ENCODE data around the gene CNKSR3. TPM values are rescaled to one million over a fixed set of nuclear protein-coding genes. Genes with fewer than 3 reads are reported as not detected.

CNKSR3 gene
- total RNA-seq, 2 donors from 2014 or later = 11.5 to 16.8 TPM

DNA sequence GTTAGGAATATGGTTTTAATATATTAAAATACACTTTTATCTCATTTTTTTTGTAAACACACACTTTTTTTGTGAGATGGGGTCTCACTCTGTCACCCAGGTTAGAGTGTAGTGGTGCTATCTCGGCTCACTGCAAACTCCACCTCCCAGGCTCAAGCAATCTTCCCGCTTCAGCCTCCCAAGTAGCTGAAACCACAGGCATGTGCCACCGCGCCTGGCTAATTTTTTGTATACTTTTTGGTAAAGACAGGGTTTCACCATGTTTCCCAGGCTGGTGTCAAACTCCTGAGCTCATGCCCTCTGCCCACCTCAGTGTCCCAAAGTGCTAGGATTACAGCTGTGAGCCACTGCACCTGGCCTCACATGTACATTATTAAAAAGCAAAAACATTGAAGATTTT lies 164.7 kb downstream of the CNKSR3 start:
- Histone ChIP-seq H3K27me3 (no peaks in the 10 kb centered on the region), H3K27ac (no peak overlapping the region), H3K9me3 (no peaks in the 10 kb centered on the region), H3K4me3 (no peak overlapping the region), H3K36me3 (no peaks in the 10 kb centered on the region), H3K4me1 (no peaks in the 10 kb centered on the region)
- DNase-seq (ENCODE audit: low spot score) = no peak
- TF ChIP-seq, protein P1, sequence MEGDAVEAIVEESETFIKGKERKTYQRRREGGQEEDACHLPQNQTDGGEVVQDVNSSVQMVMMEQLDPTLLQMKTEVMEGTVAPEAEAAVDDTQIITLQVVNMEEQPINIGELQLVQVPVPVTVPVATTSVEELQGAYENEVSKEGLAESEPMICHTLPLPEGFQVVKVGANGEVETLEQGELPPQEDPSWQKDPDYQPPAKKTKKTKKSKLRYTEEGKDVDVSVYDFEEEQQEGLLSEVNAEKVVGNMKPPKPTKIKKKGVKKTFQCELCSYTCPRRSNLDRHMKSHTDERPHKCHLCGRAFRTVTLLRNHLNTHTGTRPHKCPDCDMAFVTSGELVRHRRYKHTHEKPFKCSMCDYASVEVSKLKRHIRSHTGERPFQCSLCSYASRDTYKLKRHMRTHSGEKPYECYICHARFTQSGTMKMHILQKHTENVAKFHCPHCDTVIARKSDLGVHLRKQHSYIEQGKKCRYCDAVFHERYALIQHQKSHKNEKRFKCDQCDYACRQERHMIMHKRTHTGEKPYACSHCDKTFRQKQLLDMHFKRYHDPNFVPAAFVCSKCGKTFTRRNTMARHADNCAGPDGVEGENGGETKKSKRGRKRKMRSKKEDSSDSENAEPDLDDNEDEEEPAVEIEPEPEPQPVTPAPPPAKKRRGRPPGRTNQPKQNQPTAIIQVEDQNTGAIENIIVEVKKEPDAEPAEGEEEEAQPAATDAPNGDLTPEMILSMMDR (IDR thresholded peaks at IDR 0.05) = no peak

DNA sequence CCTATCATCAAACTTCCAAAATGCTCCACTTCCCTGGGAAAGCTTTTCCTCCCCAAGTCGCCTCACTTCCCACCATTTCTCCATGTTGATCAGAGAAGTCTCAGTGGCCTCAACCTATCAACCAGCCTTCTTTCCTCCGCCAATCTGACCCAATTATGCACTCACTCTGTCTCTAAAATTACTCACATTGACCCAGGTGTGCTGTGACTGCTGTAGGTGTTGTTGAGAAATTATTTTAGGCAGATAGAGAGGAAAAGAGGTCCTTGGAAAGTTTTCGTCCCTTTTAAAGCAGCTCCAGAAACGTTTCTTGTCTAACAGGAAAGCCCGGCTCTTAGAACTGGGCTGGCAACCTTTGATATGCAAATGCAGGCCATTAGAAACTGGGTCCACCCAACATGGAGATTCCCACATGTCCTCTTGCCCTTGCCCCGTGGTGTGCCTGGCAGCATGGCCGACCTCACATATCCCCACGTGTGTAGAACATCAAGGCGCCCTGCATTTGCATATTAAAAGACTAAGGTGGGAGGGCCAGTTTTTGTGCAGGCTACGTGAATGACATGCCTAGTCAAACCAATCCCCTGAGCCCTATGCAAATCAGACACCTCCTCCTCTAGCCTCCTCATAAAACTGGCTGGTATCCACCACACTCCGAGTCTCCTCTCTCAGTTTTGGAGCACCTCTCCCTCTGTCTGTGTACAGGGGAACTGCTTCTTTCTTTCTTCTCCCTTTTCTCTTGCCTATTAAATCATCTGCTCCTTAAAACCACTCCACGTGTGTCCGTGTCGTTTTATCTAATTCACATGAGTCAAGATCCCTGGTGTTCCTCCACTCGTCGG lies 166.8 kb downstream of the CNKSR3 start:
- no peaks in the 10 kb centered on the region for H3K4me1 ChIP-seq
- no peak overlapping the region for H3K4me3 ChIP-seq

GRCh38 chr6:154341871-154342270 lies 168.6 kb downstream of the CNKSR3 start:
- no peak for DNase-seq (ENCODE audit: low spot score)

More for the DNA sequence above, 166.8 kb downstream of the CNKSR3 start:
- no peak overlapping the region for H3K27ac ChIP-seq
- H3K27me3 ChIP-seq = no peaks in the 10 kb centered on the region
- H3K9me3 ChIP-seq = no peaks in the 10 kb centered on the region
- TF ChIP-seq, protein P1 (IDR thresholded peaks at IDR 0.05) = no peak
- H3K36me3 ChIP-seq = no peaks in the 10 kb centered on the region
- DNase-seq (ENCODE audit: low spot score) = no peak

GRCh38 chr6:154341336-154341735 lies 169.1 kb downstream of the CNKSR3 start:
- Histone ChIP-seq H3K9me3 (no peaks in the 10 kb centered on the region), H3K36me3 (no peaks in the 10 kb centered on the region), H3K27me3 (no peaks in the 10 kb centered on the region), H3K4me1 (no peaks in the 10 kb centered on the region), H3K27ac (no peak overlapping the region), H3K4me3 (no peak overlapping the region)
- no peak for DNase-seq (ENCODE audit: low spot score)
- TF ChIP-seq, protein P1 (IDR thresholded peaks at IDR 0.05) = no peak

More at GRCh38 chr6:154341871-154342270, 168.6 kb downstream of the CNKSR3 start:
- H3K27me3 ChIP-seq = no peaks in the 10 kb centered on the region
- H3K4me3 ChIP-seq = no peak overlapping the region
- TF ChIP-seq, protein P1 (IDR thresholded peaks at IDR 0.05) = no peak
- H3K36me3 ChIP-seq = no peaks in the 10 kb centered on the region
- no peaks in the 10 kb centered on the region for H3K9me3 ChIP-seq
- no peak overlapping the region for H3K27ac ChIP-seq
- H3K4me1 ChIP-seq = no peaks in the 10 kb centered on the region

Other genes starting within 250 kb of the CNKSR3 start
- gene IPCEF1, start 153.9 kb downstream of the CNKSR3 start, total RNA-seq = under 1 TPM; 0.51 to 0.93 TPM
- gene SCAF8, start 222.7 kb upstream of the CNKSR3 start, total RNA-seq = 10 to 100 TPM; 44.4 to 46.9 TPM